H1 (cell line): ENCODE results near the gene HSD17B4. TPM values are rescaled to one million over a fixed set of nuclear protein-coding genes. Genes with fewer than 3 reads are reported as not detected.

Experiments used
- JUN ChIP-seq: IDR thresholded peaks from 2 replicates; pipeline ENCODE4 v1.6.1; 2011; ENCODE audit warnings: low read depth, mild to moderate bottlenecking, improper control_type of control experiment, low read length
- polyA plus RNA-seq, 7 experiments: library from polyadenylated mRNA; depleted of rRNA in 3 of 7; stranded (reverse) in 5 of 7; unstranded in 2 of 7; fragments of >200 nt in 5 of 7; fragments of 200-250 nt in 2 of 7; gene quantifications; 1 replicate in 5 of 7; 2 replicates in 1 of 7; 4 replicates in 1 of 7; pipeline versions ENCODE4 v1.2.1 to v1.2.3, GENCODE V29; 2011 to 2013; ENCODE audit warnings: missing spikeins in 2 of 7, mixed read lengths in 2 of 7
- total RNA-seq: library from RNA; stranded (reverse); fragmentation: NEBNext Ultra II Directional; extraction: Animal tissue kit (Norgen Biotek cat#: 25700); gene quantifications from 2 replicates; pipeline ENCODE4 v1.2.1, GENCODE V29; 2021
- TF ChIP-seq, protein P1 (sequence below): IDR thresholded peaks from 2 replicates; pipeline ENCODE4 v1.6.1; 2012; ENCODE audit warnings: inconsistent platforms

Gene HSD17B4
- total and polyA plus RNA-seq, 2 of the 8 experiments (the other 6 are each of a cell fraction or from before 2014, with no cell fraction given) = 305 to 369 TPM

DNA sequence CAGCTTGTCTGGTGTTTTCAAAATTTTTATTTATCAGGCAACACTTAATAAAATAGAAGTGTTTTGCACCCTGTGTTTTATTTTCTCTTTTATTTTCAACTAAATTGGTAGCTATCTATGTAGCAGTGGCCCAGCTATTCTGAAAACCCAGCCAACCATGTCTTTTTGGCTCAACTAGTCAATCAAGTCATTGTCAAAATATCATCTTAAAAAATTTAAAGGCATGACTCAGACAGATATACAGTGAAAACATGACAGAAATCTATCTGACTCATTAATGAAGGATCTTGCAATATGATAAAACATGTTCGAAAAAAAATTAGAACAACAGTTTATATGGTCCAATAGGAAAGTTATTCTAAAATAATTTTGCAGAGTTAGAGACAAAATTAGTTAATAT lies 75.1 kb downstream of the HSD17B4 start (continued):
- TF ChIP-seq JUN = no peak
- TF ChIP-seq, protein P1, sequence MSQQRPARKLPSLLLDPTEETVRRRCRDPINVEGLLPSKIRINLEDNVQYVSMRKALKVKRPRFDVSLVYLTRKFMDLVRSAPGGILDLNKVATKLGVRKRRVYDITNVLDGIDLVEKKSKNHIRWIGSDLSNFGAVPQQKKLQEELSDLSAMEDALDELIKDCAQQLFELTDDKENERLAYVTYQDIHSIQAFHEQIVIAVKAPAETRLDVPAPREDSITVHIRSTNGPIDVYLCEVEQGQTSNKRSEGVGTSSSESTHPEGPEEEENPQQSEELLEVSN = no peak
- TF ChIP-seq, all 59 proteins: peak for 0
